ENCODE measurements around the gene SFI1.
"Not testable (repeated sequence)": the region's sequence is repeated elsewhere in the genome, so short reads cannot be mapped to it uniquely, and the experiment has no call there.

The SFI1 gene

GRCh38 chr22:31544481-31545480 is 48.4 kb downstream of the SFI1 start:
- no peak for DNase-seq

- no peak for DNase-seq
These were observed 54.6 kb downstream of the SFI1 start for GRCh38 chr22:31550871-31551370.

GRCh38 chr22:31556627-31557203 is 60.4 kb downstream of the SFI1 start:
- DNase-seq, result peak; percentile 2

- not testable (repeated sequence) for DNase-seq
These were observed 62.2 kb downstream of the SFI1 start for GRCh38 chr22:31558546-31558945.

GRCh38 chr22:31561238-31561887 is 65.0 kb downstream of the SFI1 start:
- peak; percentile 5 for DNase-seq

- DNase-seq, result no peak
These were observed 65.6 kb downstream of the SFI1 start for GRCh38 chr22:31561970-31562369.

- DNase-seq, result no peak
These were observed 70.1 kb downstream of the SFI1 start for GRCh38 chr22:31566484-31566883.

GRCh38 chr22:31567196-31567595 is 70.9 kb downstream of the SFI1 start:
- no peak for DNase-seq

GRCh38 chr22:31567702-31568101 is 71.4 kb downstream of the SFI1 start:
- DNase-seq, result no peak

- DNase-seq, result peak; percentile 3
These were observed 72.8 kb downstream of the SFI1 start for GRCh38 chr22:31569126-31569525.

- no peak for DNase-seq
These were observed 76.6 kb downstream of the SFI1 start for GRCh38 chr22:31572939-31573338.

- DNase-seq, result no peak
These were observed 77.8 kb downstream of the SFI1 start for GRCh38 chr22:31574055-31574670.

- no peak for DNase-seq
These were observed 78.9 kb downstream of the SFI1 start for GRCh38 chr22:31575190-31575589.

- no peak for DNase-seq
These were observed 81.4 kb downstream of the SFI1 start for GRCh38 chr22:31577711-31578110.

GRCh38 chr22:31578171-31578570 is 81.8 kb downstream of the SFI1 start:
- no peak for DNase-seq

GRCh38 chr22:31579835-31580242 is 83.5 kb downstream of the SFI1 start:
- DNase-seq, result no peak

GRCh38 chr22:31583861-31584485 is 87.6 kb downstream of the SFI1 start:
- no peak for DNase-seq

GRCh38 chr22:31584804-31585160 is 88.4 kb downstream of the SFI1 start:
- no peak for DNase-seq

- DNase-seq, result no peak
These were observed 89.0 kb downstream of the SFI1 start for GRCh38 chr22:31585161-31585859.

GRCh38 chr22:31586137-31586920 is 90.0 kb downstream of the SFI1 start:
- no peak for DNase-seq

Measured in GF-D8 (cell line).